ENCODE measurements around the gene GJB3.

Gene GJB3

GRCh38 chr1:34827341-34827941 is 46.4 kb downstream of the GJB3 start:
- DNase-seq, result no peak

DNA sequence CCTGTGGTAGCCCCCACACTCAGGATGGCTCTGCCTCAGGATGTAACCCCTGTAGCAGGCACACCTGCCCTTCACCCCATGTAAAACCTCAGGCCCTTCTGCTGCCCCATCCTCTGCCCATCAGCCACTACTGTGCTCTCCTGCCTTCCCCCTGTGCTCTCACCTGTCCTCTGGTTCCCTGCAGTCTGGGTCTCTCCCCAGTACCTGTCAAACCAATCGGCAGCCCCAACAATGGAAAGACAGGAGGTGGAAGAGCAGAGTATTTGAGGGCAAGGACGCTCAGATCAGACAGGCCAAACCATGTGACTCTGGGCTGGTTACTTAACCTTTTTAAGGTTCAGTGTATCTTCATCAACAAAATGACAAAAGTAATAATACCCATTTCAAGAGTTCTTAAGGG is 47.6 kb downstream of the GJB3 start:
- DNase-seq, result no peak

- no peak for DNase-seq
Observed at GRCh38 chr1:34829250-34829649, 48.2 kb downstream of the GJB3 start.

GRCh38 chr1:34831721-34832246 is 50.8 kb downstream of the GJB3 start:
- no peak for DNase-seq

DNA sequence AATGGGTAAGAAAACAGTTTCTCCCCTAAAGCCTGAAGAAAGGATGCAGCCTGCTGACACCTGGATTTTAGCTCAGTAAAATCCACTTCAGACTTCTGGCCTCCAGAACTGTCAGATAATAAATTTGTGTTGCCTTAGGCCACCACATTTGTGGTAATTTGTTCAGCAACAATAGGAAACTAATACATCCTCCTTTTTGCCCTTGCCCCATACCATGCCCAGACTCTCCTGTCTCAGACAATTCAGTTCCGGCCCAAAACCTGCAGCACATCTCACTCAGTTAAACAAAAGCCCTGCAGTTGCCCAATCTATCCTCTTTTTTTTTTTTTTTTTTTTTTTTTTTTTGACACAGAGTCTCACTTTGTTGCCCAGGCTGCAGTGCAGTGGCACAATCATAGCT is 52.7 kb downstream of the GJB3 start:
- DNase-seq, result no peak
